Measurements from ENCODE around the gene TACR2.
A peak's percentile ranks its signal among the peaks of the same experiment; 100 is the strongest.

The TACR2 gene

GRCh38 chr10:69384320-69384719, 32.4 kb downstream of the TACR2 start:
- H3K9ac ChIP-seq: no peak overlapping the region
- H3K9me3 ChIP-seq (replicated peaks in 1 of 11): no peaks in the 10 kb centered on the region
- peaks cover 0 to 7% (median 4%) of the 10 kb centered on the region in 10 experiments; a peak in 14 of 20 replicates for H3K4me1 ChIP-seq
- H3K27ac ChIP-seq: no peak overlapping the region
- H3K4me2 ChIP-seq: no peak overlapping the region
- no peaks in the 10 kb centered on the region for H3K27me3 ChIP-seq
- H3K4me3 ChIP-seq: no peak overlapping the region
- no peak for TF ChIP-seq Cebpa-rat (IDR thresholded peaks at IDR 0.05)
- H4K20me1 ChIP-seq: peaks cover 0 to 76% (median 0%) of the 10 kb centered on the region in 11 experiments; a peak in 8 of 22 replicates
- H3K36me3 ChIP-seq: peaks cover 93 to 100% (median 100%) of the 10 kb centered on the region in 11 experiments

- no peak for TF ChIP-seq Cebpa-rat (IDR thresholded peaks at IDR 0.05)
- H4K20me1 ChIP-seq: peaks cover 0 to 73% (median 0%) of the 10 kb centered on the region in 11 experiments; a peak in 8 of 22 replicates
- no peak overlapping the region for H3K4me3 ChIP-seq
- no peak overlapping the region for H3K4me2 ChIP-seq
- no peaks in the 10 kb centered on the region for H3K27me3 ChIP-seq
- peak overlapping the region in 1 of 11 experiments; percentile 14; a peak in 2 of 22 replicates for H3K9ac ChIP-seq
- no peaks in the 10 kb centered on the region for H3K4me1 ChIP-seq
- H3K9me3 ChIP-seq (replicated peaks in 1 of 11): no peaks in the 10 kb centered on the region
- H3K36me3 ChIP-seq: peaks cover 91 to 100% (median 99%) of the 10 kb centered on the region in 11 experiments
- no peak overlapping the region for H3K27ac ChIP-seq
Observed at GRCh38 chr10:69383558-69383957, 33.2 kb downstream of the TACR2 start.

GRCh38 chr10:69382382-69383117, 34.2 kb downstream of the TACR2 start:
- Histone ChIP-seq H3K9ac (no peak overlapping the region), H3K36me3 (peaks cover 92 to 100% (median 99%) of the 10 kb centered on the region in 11 experiments), H4K20me1 (peaks cover 0 to 77% (median 0%) of the 10 kb centered on the region in 11 experiments; a peak in 8 of 22 replicates), H3K9me3 (replicated peaks in 1 of 11) (no peaks in the 10 kb centered on the region), H3K4me2 (no peak overlapping the region), H3K27ac (no peak overlapping the region), H3K27me3 (no peaks in the 10 kb centered on the region), H3K4me3 (no peak overlapping the region), H3K4me1 (no peaks in the 10 kb centered on the region)
- TF ChIP-seq Cebpa-rat (IDR thresholded peaks at IDR 0.05): no peak

GRCh38 chr10:69379800-69380199, 36.9 kb downstream of the TACR2 start:
- Histone ChIP-seq H3K4me2 (no peak overlapping the region), H3K27ac (no peak overlapping the region), H3K4me1 (no peaks in the 10 kb centered on the region), H3K9ac (no peak overlapping the region), H3K27me3 (no peaks in the 10 kb centered on the region), H3K9me3 (replicated peaks in 1 of 11) (no peaks in the 10 kb centered on the region), H3K36me3 (peaks cover 91 to 100% (median 99%) of the 10 kb centered on the region in 11 experiments), H3K4me3 (no peak overlapping the region), H4K20me1 (peaks cover 0 to 91% (median 13%) of the 10 kb centered on the region in 11 experiments; a peak in 11 of 22 replicates)
- TF ChIP-seq Cebpa-rat (IDR thresholded peaks at IDR 0.05): no peak

GRCh38 chr10:69377933-69378332, 38.8 kb downstream of the TACR2 start:
- no peak overlapping the region for H3K27ac ChIP-seq
- H3K36me3 ChIP-seq: peaks cover 91 to 100% (median 99%) of the 10 kb centered on the region in 11 experiments
- no peak overlapping the region for H3K4me2 ChIP-seq
- H3K4me1 ChIP-seq: no peaks in the 10 kb centered on the region
- no peak for TF ChIP-seq Cebpa-rat (IDR thresholded peaks at IDR 0.05)
- no peaks in the 10 kb centered on the region for H3K27me3 ChIP-seq
- no peaks in the 10 kb centered on the region for H3K9me3 ChIP-seq (replicated peaks in 1 of 11)
- peaks cover 0 to 91% (median 23%) of the 10 kb centered on the region in 11 experiments; a peak in 12 of 22 replicates for H4K20me1 ChIP-seq
- no peak overlapping the region for H3K9ac ChIP-seq
- no peak overlapping the region for H3K4me3 ChIP-seq

- Histone ChIP-seq H3K27me3 (no peaks in the 10 kb centered on the region), H3K4me2 (no peak overlapping the region), H3K9me3 (replicated peaks in 1 of 11) (no peaks in the 10 kb centered on the region), H3K27ac (no peak overlapping the region), H3K9ac (no peak overlapping the region), H4K20me1 (peaks cover 0 to 91% (median 23%) of the 10 kb centered on the region in 11 experiments; a peak in 12 of 22 replicates), H3K4me1 (no peaks in the 10 kb centered on the region), H3K36me3 (peaks cover 91 to 100% (median 99%) of the 10 kb centered on the region in 11 experiments), H3K4me3 (no peak overlapping the region)
- TF ChIP-seq Cebpa-rat (IDR thresholded peaks at IDR 0.05): no peak
Observed at GRCh38 chr10:69377191-69377590, 39.5 kb downstream of the TACR2 start.

- H3K9me3 ChIP-seq (replicated peaks in 1 of 11): no peaks in the 10 kb centered on the region
- H3K27ac ChIP-seq: no peak overlapping the region
- peaks cover 0 to 91% (median 23%) of the 10 kb centered on the region in 11 experiments; a peak in 12 of 22 replicates for H4K20me1 ChIP-seq
- TF ChIP-seq Cebpa-rat (IDR thresholded peaks at IDR 0.05): no peak
- H3K4me3 ChIP-seq: no peak overlapping the region
- H3K9ac ChIP-seq: no peak overlapping the region
- no peaks in the 10 kb centered on the region for H3K27me3 ChIP-seq
- H3K4me1 ChIP-seq: no peaks in the 10 kb centered on the region
- peaks cover 92 to 100% (median 99%) of the 10 kb centered on the region in 11 experiments for H3K36me3 ChIP-seq
- H3K4me2 ChIP-seq: no peak overlapping the region
Observed at GRCh38 chr10:69376662-69377061, 40.1 kb downstream of the TACR2 start.

- H3K27me3 ChIP-seq: no peaks in the 10 kb centered on the region
- H3K4me2 ChIP-seq: no peak overlapping the region
- no peaks in the 10 kb centered on the region for H3K9me3 ChIP-seq (replicated peaks in 1 of 11)
- H3K9ac ChIP-seq: no peak overlapping the region
- TF ChIP-seq Cebpa-rat (IDR thresholded peaks at IDR 0.05): no peak
- H4K20me1 ChIP-seq: peaks cover 0 to 91% (median 23%) of the 10 kb centered on the region in 11 experiments; a peak in 12 of 22 replicates
- H3K27ac ChIP-seq: peak overlapping the region in 1 of 11 experiments; percentile 12; a peak in 1 of 22 replicates
- H3K4me1 ChIP-seq: no peaks in the 10 kb centered on the region
- H3K36me3 ChIP-seq: peaks cover 95 to 99% (median 98%) of the 10 kb centered on the region in 11 experiments
- no peak overlapping the region for H3K4me3 ChIP-seq
Observed at GRCh38 chr10:69375307-69376151, 41.2 kb downstream of the TACR2 start.

- no peaks in the 10 kb centered on the region for H3K9me3 ChIP-seq (replicated peaks in 1 of 11)
- H3K4me1 ChIP-seq: no peaks in the 10 kb centered on the region
- H4K20me1 ChIP-seq: peaks cover 0 to 91% (median 23%) of the 10 kb centered on the region in 11 experiments; a peak in 12 of 22 replicates
- no peak overlapping the region for H3K9ac ChIP-seq
- H3K4me3 ChIP-seq: no peak overlapping the region
- H3K36me3 ChIP-seq: peaks cover 95 to 99% (median 98%) of the 10 kb centered on the region in 11 experiments
- H3K27me3 ChIP-seq: no peaks in the 10 kb centered on the region
- H3K27ac ChIP-seq: no peak overlapping the region
- no peak for TF ChIP-seq Cebpa-rat (IDR thresholded peaks at IDR 0.05)
- H3K4me2 ChIP-seq: no peak overlapping the region
Observed at GRCh38 chr10:69374931-69375306, 41.8 kb downstream of the TACR2 start.

All from BLaER1 treated with 17β-estradiol and CSF1 and Interleukin-3, amounts not matched to agents 10 nM and 100 nM (cell line).